Measurements from ENCODE around the gene VPS13D. TPM values are rescaled to one million over a fixed set of nuclear protein-coding genes. Genes with fewer than 3 reads are reported as not detected.

VPS13D gene
- total and polyA plus RNA-seq, 2 donors (not counting 3 experiments of a cell fraction or from before 2014, with no cell fraction given), result 13.6 to 48.5 TPM

DNA sequence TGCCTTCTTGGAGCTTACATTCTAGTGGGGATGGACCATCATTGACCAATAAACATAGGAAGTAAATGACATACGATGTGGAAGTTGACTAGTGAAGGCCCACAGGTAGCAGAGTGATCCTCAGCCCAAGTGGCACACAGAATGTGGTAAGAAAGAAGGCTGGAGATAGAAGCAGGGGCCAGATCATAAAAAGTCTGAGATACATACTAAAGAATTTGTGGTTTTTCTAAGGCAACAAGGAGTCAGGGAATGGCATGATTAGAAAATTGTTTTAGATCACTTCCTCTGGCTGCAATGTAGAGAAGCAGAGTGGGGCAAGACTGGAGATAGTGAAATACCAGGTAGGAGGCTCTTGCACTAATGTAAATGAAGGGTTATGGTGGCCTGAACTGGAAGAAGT lies 154.0 kb downstream of the VPS13D start:
- H3K9me1 ChIP-seq (replicated peaks; ENCODE audit: control insufficient read depth, extremely low read depth, insufficient read depth, low read length), result no peaks in the 10 kb centered on the region
- POLR2A ChIA-PET, result no interaction called here
- H3K36me3 ChIP-seq (ENCODE audit: control insufficient read depth in 2 of 2, extremely low read depth in 1 of 2, insufficient read depth in 2 of 2, low read length in 2 of 2), result peaks cover 6 to 10% of the 10 kb centered on the region in 2 experiments
- DNase-seq (ENCODE audit: low read depth, low spot score) (no peak), FAIRE-seq (no peak)
- no peaks in the 10 kb centered on the region for H3K79me2 ChIP-seq (ENCODE audit: control insufficient read depth, insufficient read depth, low read length)
- dilution Hi-C loops (cut with MboI; ENCODE audit: extremely low pct_ligation_motif_present, low sequenced_read_pairs) (no loop called here), intact Hi-C loops (cut with micrococcal nuclease) (no loop called here)
- H3K9me3 ChIP-seq (replicated peaks; ENCODE audit: control insufficient read depth, insufficient read depth, low read length), result peaks cover 2% of the 10 kb centered on the region
- no peak overlapping the region for H3K4me2 ChIP-seq (ENCODE audit: insufficient read depth, low read length)
- TF ChIP-seq MYC (IDR thresholded peaks at IDR 0.05; ENCODE audit: low read depth, low read length) (no peak), CTCF (IDR thresholded peaks at IDR 0.05; ENCODE audit: extremely low read depth in 1 of 2, insufficient read depth in 1 of 2, low read depth in 1 of 2, low read length in 2 of 2) (no peak), POLR2A (IDR thresholded peaks at IDR 0.05; ENCODE audit: low read depth, low read length) (no peak), POLR2AphosphoS5 (IDR thresholded peaks at IDR 0.05; ENCODE audit: insufficient read depth, low read depth, low read length) (no peak)
- TF ChIP-seq, protein P1, sequence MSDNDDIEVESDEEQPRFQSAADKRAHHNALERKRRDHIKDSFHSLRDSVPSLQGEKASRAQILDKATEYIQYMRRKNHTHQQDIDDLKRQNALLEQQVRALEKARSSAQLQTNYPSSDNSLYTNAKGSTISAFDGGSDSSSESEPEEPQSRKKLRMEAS (IDR thresholded peaks at IDR 0.05; ENCODE audit: insufficient read depth, insufficient read length), result no peak
- H2AFZ ChIP-seq (ENCODE audit: low read depth, low read length), result no peak overlapping the region
- CTCF ChIA-PET, result no interaction called here
- BruUV-seq (replicated peaks), result no TSS peak
- H4K20me1 ChIP-seq (replicated peaks; ENCODE audit: control insufficient read depth, extremely low read depth, insufficient read depth, low read length), result no peaks in the 10 kb centered on the region
- H3K4me3 ChIP-seq (replicated peaks in 1 of 3; ENCODE audit: insufficient read depth in 1 of 3, low read depth in 1 of 3, low read length in 3 of 3), result no peak overlapping the region
- H3K27me3 ChIP-seq (ENCODE audit: control insufficient read depth in 2 of 2, insufficient read depth in 2 of 2, low read length in 2 of 2), result no peaks in the 10 kb centered on the region
- H3K27ac ChIP-seq (ENCODE audit: insufficient read depth, low read depth, low read length), result no peak overlapping the region
- H3K4me1 ChIP-seq (ENCODE audit: control insufficient read depth, extremely low read depth, insufficient read depth, low read length), result peaks cover 14% of the 10 kb centered on the region
- H3K9ac ChIP-seq (replicated peaks; ENCODE audit: extremely low read depth, insufficient read depth, low read length), result no peak overlapping the region

- dilution Hi-C loops (cut with MboI; ENCODE audit: extremely low pct_ligation_motif_present, low sequenced_read_pairs), result no loop called here
- Histone ChIP-seq H3K4me2 (ENCODE audit: insufficient read depth, low read length) (peak overlapping the region; percentile 1), H3K79me2 (ENCODE audit: control insufficient read depth, insufficient read depth, low read length) (no peaks in the 10 kb centered on the region), H2AFZ (ENCODE audit: low read depth, low read length) (no peak overlapping the region), H3K36me3 (ENCODE audit: control insufficient read depth in 2 of 2, extremely low read depth in 1 of 2, insufficient read depth in 2 of 2, low read length in 2 of 2) (peaks cover 6 to 10% of the 10 kb centered on the region in 2 experiments), H3K27me3 (ENCODE audit: control insufficient read depth in 2 of 2, insufficient read depth in 2 of 2, low read length in 2 of 2) (no peaks in the 10 kb centered on the region), H3K27ac (ENCODE audit: insufficient read depth, low read depth, low read length) (no peak overlapping the region), H3K9ac (replicated peaks; ENCODE audit: extremely low read depth, insufficient read depth, low read length) (no peak overlapping the region), H4K20me1 (replicated peaks; ENCODE audit: control insufficient read depth, extremely low read depth, insufficient read depth, low read length) (no peaks in the 10 kb centered on the region), H3K4me3 (replicated peaks in 1 of 3; ENCODE audit: insufficient read depth in 1 of 3, low read depth in 1 of 3, low read length in 3 of 3) (no peak overlapping the region), H3K9me3 (replicated peaks; ENCODE audit: control insufficient read depth, insufficient read depth, low read length) (peaks cover 2% of the 10 kb centered on the region), H3K9me1 (replicated peaks; ENCODE audit: control insufficient read depth, extremely low read depth, insufficient read depth, low read length) (no peaks in the 10 kb centered on the region), H3K4me1 (ENCODE audit: control insufficient read depth, extremely low read depth, insufficient read depth, low read length) (peaks cover 14% of the 10 kb centered on the region)
- POLR2A ChIA-PET, result no interaction called here
- DNase-seq (ENCODE audit: low read depth, low spot score) (peak; percentile 31), FAIRE-seq (peak; percentile 79)
- CTCF ChIA-PET, result interaction anchor here (0.7 to 1.6 kb wide), 5 partner anchors 14 to 41 kb away, joined by 3 to 6 read pairs (median 3); no protein-coding TSS in a partner anchor
- no TSS peak for BruUV-seq (replicated peaks)
- intact Hi-C loops (cut with micrococcal nuclease), result no loop called here
- TF ChIP-seq GATA2 (IDR thresholded peaks at IDR 0.05; ENCODE audit: insufficient read depth, insufficient read length, low read depth, low read length), result peak; percentile 82
- peak; percentile 65 for TF ChIP-seq FOS (IDR thresholded peaks at IDR 0.05; ENCODE audit: borderline replicate concordance, insufficient read depth, low read length)
- peak; percentile 69 for TF ChIP-seq POLR2AphosphoS5 (IDR thresholded peaks at IDR 0.05; ENCODE audit: insufficient read depth, low read depth, low read length)
- no peak for TF ChIP-seq JUN (IDR thresholded peaks at IDR 0.05; ENCODE audit: borderline replicate concordance, insufficient read depth, insufficient read length, low read depth)
Measured at GRCh38 chr1:12384836-12385456, 155.1 kb downstream of the VPS13D start.

Data from endothelial cell of umbilical vein (primary cell).